Measurements from ENCODE around the gene AUTS2.

The AUTS2 gene

GRCh38 chr7:69696686-69697685 lies 98.7 kb downstream of the AUTS2 start:
- DNase-seq (ENCODE audit: low read depth in 1 of 2, low spot score in 1 of 2), result no peak
- no peak for TF ChIP-seq POLR2AphosphoS5 (IDR thresholded peaks at IDR 0.05; ENCODE audit: low read depth)
- no peak for TF ChIP-seq GABPA (IDR thresholded peaks at IDR 0.05; ENCODE audit: low read depth)
- TF ChIP-seq REST (IDR thresholded peaks at IDR 0.05; ENCODE audit: insufficient replicate concordance, low read depth), result no peak
- TF ChIP-seq SPI1 (IDR thresholded peaks at IDR 0.05; ENCODE audit: borderline replicate concordance, low read depth), result no peak
- no peak for TF ChIP-seq CTCF (IDR thresholded peaks at IDR 0.05; ENCODE audit: insufficient read depth, low read length)
- Histone ChIP-seq H3K27ac (replicated peaks) (no peak overlapping the region), H3K4me3 (replicated peaks; ENCODE audit: insufficient read depth, low read length) (no peak overlapping the region), H3K27me3 (ENCODE audit: insufficient read depth, poor library complexity, severe bottlenecking) (no peaks in the 10 kb centered on the region)

DNA sequence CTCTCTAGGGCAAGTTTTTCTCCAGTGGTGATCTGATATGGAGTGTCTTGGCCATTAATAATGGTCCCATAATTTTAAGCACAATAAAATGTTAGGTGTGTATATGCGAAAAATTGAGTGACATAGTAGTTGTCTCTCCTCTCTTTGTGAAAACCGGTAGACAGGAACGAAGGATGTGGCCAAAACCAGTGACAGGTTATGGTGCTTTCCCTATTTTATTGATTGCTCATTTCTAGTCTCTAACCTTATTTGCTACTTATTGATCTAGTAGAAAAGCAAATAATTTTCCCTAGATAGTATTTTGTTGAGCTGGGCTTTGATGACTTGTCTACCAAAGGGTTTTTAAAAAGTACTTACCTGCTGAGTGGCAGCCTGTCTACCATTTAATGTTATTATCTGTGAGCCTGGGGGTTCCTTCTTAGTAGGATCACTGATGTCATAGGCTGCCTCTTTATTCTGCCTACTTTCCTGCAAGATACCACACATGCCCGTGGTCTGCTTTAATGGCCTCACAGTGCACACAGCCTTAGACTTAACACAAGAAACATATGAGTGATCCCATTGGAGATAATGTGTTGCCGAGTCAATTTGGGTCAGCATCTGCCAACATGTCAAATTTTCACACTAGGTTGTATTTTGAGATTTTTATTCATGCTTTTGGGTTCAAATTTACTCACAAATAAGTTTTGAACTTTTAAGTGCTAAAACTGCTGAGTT lies 100.0 kb downstream of the AUTS2 start:
- H3K27ac ChIP-seq (replicated peaks), result no peak overlapping the region
- no peak overlapping the region for H3K4me3 ChIP-seq (replicated peaks; ENCODE audit: insufficient read depth, low read length)
- DNase-seq (ENCODE audit: low read depth in 1 of 2, low spot score in 1 of 2), result no peak
- TF ChIP-seq REST (IDR thresholded peaks at IDR 0.05; ENCODE audit: insufficient replicate concordance, low read depth), result no peak
- TF ChIP-seq GABPA (IDR thresholded peaks at IDR 0.05; ENCODE audit: low read depth), result no peak
- TF ChIP-seq CTCF (IDR thresholded peaks at IDR 0.05; ENCODE audit: insufficient read depth, low read length), result no peak
- no peak for TF ChIP-seq POLR2AphosphoS5 (IDR thresholded peaks at IDR 0.05; ENCODE audit: low read depth)
- no peak for TF ChIP-seq SPI1 (IDR thresholded peaks at IDR 0.05; ENCODE audit: borderline replicate concordance, low read depth)
- H3K27me3 ChIP-seq (ENCODE audit: insufficient read depth, poor library complexity, severe bottlenecking), result no peaks in the 10 kb centered on the region

GRCh38 chr7:69699931-69700330 lies 101.7 kb downstream of the AUTS2 start:
- Histone ChIP-seq H3K27ac (replicated peaks) (no peak overlapping the region), H3K4me3 (replicated peaks; ENCODE audit: insufficient read depth, low read length) (no peak overlapping the region), H3K27me3 (ENCODE audit: insufficient read depth, poor library complexity, severe bottlenecking) (no peaks in the 10 kb centered on the region)
- TF ChIP-seq CTCF (IDR thresholded peaks at IDR 0.05; ENCODE audit: insufficient read depth, low read length) (no peak), GABPA (IDR thresholded peaks at IDR 0.05; ENCODE audit: low read depth) (no peak), REST (IDR thresholded peaks at IDR 0.05; ENCODE audit: insufficient replicate concordance, low read depth) (no peak), POLR2AphosphoS5 (IDR thresholded peaks at IDR 0.05; ENCODE audit: low read depth) (no peak), SPI1 (IDR thresholded peaks at IDR 0.05; ENCODE audit: borderline replicate concordance, low read depth) (no peak)
- no peak for DNase-seq (ENCODE audit: low read depth in 1 of 2, low spot score in 1 of 2)

Measured in HL-60 (cell line).